ENCODE measurements around the gene HCN2.

HCN2 gene

GRCh38 chr19:643736-644135 lies 54.1 kb downstream of the HCN2 start:
- no peak for DNase-seq

- DNase-seq, result no peak
Observed at GRCh38 chr19:644363-644762, 54.7 kb downstream of the HCN2 start.

- no peak for DNase-seq
Observed at GRCh38 chr19:644789-645188, 55.1 kb downstream of the HCN2 start.

GRCh38 chr19:645912-646778 lies 56.5 kb downstream of the HCN2 start:
- no peak for DNase-seq

GRCh38 chr19:646779-647565 lies 57.3 kb downstream of the HCN2 start:
- no peak for DNase-seq

GRCh38 chr19:647566-648284 lies 58.0 kb downstream of the HCN2 start:
- no peak for DNase-seq

- no peak for DNase-seq
Observed at GRCh38 chr19:648305-648704, 58.6 kb downstream of the HCN2 start.

- no peak for DNase-seq
Observed at GRCh38 chr19:648904-649801, 59.5 kb downstream of the HCN2 start.

GRCh38 chr19:650121-650520 lies 60.4 kb downstream of the HCN2 start:
- DNase-seq, result no peak

GRCh38 chr19:651114-651818 lies 61.6 kb downstream of the HCN2 start:
- DNase-seq, result no peak

GRCh38 chr19:651991-652390 lies 62.3 kb downstream of the HCN2 start:
- DNase-seq, result no peak

GRCh38 chr19:652467-653389 lies 63.0 kb downstream of the HCN2 start:
- DNase-seq, result no peak

- no peak for DNase-seq
Observed at GRCh38 chr19:653425-653824, 63.7 kb downstream of the HCN2 start.

- DNase-seq, result no peak
Observed at GRCh38 chr19:655691-656090, 66.0 kb downstream of the HCN2 start.

- DNase-seq, result no peak
Observed at GRCh38 chr19:656751-657559, 67.3 kb downstream of the HCN2 start.

- no peak for DNase-seq
Observed at GRCh38 chr19:657611-658010, 67.9 kb downstream of the HCN2 start.

GRCh38 chr19:658059-658839 lies 68.6 kb downstream of the HCN2 start:
- DNase-seq, result no peak

GRCh38 chr19:658916-659839 lies 69.5 kb downstream of the HCN2 start:
- no peak for DNase-seq

Measured in activated naive CD4-positive, alpha-beta T cell (primary cell).